ENCODE results near the gene KCNJ11.

The KCNJ11 gene

GRCh38 chr11:17414992-17415391 lies 26.5 kb upstream of the KCNJ11 start:
- no peak for DNase-seq (ENCODE audit: insufficient read length, low spot score)
- FAIRE-seq, result no peak
- no peak for TF ChIP-seq POLR2A (IDR thresholded peaks at IDR 0.05; ENCODE audit: low read depth, low read length)

- DNase-seq (ENCODE audit: insufficient read length, low spot score), result no peak
- no peak for FAIRE-seq
- no peak for TF ChIP-seq POLR2A (IDR thresholded peaks at IDR 0.05; ENCODE audit: low read depth, low read length)
These were observed 25.9 kb upstream of the KCNJ11 start for GRCh38 chr11:17414317-17414737.

- DNase-seq (ENCODE audit: insufficient read length, low spot score) (no peak), FAIRE-seq (no peak)
- TF ChIP-seq POLR2A (IDR thresholded peaks at IDR 0.05; ENCODE audit: low read depth, low read length), result no peak
These were observed 25.2 kb upstream of the KCNJ11 start for GRCh38 chr11:17413414-17414316.

- FAIRE-seq (no peak), DNase-seq (ENCODE audit: insufficient read length, low spot score) (no peak)
- TF ChIP-seq POLR2A (IDR thresholded peaks at IDR 0.05; ENCODE audit: low read depth, low read length), result no peak
These were observed 24.2 kb upstream of the KCNJ11 start for GRCh38 chr11:17412488-17413180.

- no peak for TF ChIP-seq POLR2A (IDR thresholded peaks at IDR 0.05; ENCODE audit: low read depth, low read length)
- DNase-seq (ENCODE audit: insufficient read length, low spot score) (no peak), FAIRE-seq (no peak)
These were observed 23.0 kb upstream of the KCNJ11 start for GRCh38 chr11:17411418-17411817.

- TF ChIP-seq POLR2A (IDR thresholded peaks at IDR 0.05; ENCODE audit: low read depth, low read length), result no peak
- no peak for DNase-seq (ENCODE audit: insufficient read length, low spot score)
- no peak for FAIRE-seq
These were observed 22.3 kb upstream of the KCNJ11 start for GRCh38 chr11:17410606-17411379.

GRCh38 chr11:17408641-17409040 lies 20.2 kb upstream of the KCNJ11 start:
- DNase-seq (ENCODE audit: insufficient read length, low spot score) (no peak), FAIRE-seq (no peak)
- TF ChIP-seq POLR2A (IDR thresholded peaks at IDR 0.05; ENCODE audit: low read depth, low read length), result no peak

- FAIRE-seq (no peak), DNase-seq (ENCODE audit: insufficient read length, low spot score) (no peak)
- no peak for TF ChIP-seq POLR2A (IDR thresholded peaks at IDR 0.05; ENCODE audit: low read depth, low read length)
These were observed 19.6 kb upstream of the KCNJ11 start for GRCh38 chr11:17408026-17408425.

- TF ChIP-seq POLR2A (IDR thresholded peaks at IDR 0.05; ENCODE audit: low read depth, low read length), result no peak
- DNase-seq (ENCODE audit: insufficient read length, low spot score), result no peak
- FAIRE-seq, result no peak
These were observed 19.1 kb upstream of the KCNJ11 start for GRCh38 chr11:17407575-17407974.

- FAIRE-seq, result no peak
- DNase-seq (ENCODE audit: insufficient read length, low spot score), result no peak
- TF ChIP-seq POLR2A (IDR thresholded peaks at IDR 0.05; ENCODE audit: low read depth, low read length), result no peak
These were observed 18.3 kb upstream of the KCNJ11 start for GRCh38 chr11:17406818-17407149.

GRCh38 chr11:17406082-17406817 lies 17.8 kb upstream of the KCNJ11 start:
- no peak for FAIRE-seq
- no peak for TF ChIP-seq POLR2A (IDR thresholded peaks at IDR 0.05; ENCODE audit: low read depth, low read length)
- no peak for DNase-seq (ENCODE audit: insufficient read length, low spot score)

GRCh38 chr11:17405232-17406005 lies 17.0 kb upstream of the KCNJ11 start:
- peak; percentile 62 for DNase-seq (ENCODE audit: insufficient read length, low spot score)
- TF ChIP-seq POLR2A (IDR thresholded peaks at IDR 0.05; ENCODE audit: low read depth, low read length), result no peak
- FAIRE-seq, result no peak
